Trophoblast cell (in vitro differentiated cells and primary cell): ENCODE data around the gene TMEM250.

Experiments
- DNase-seq, 2 donors: peaks; one replicate each; pipeline ENCODE4 v3.0.0-alpha.2; 2016
- H2AFZ ChIP-seq: 2 replicates; pipeline ENCODE4 v1.6.1; 2013; ENCODE audit warnings: low read length, moderate library complexity, mild to moderate bottlenecking; ENCODE audit not compliant: insufficient read depth, poor library complexity
- H2AK5ac ChIP-seq: 2 replicates; pipeline ENCODE4 v1.6.1; 2013; ENCODE audit warnings: mild to moderate bottlenecking, low read length
- H2BK120ac ChIP-seq: 2 replicates; pipeline ENCODE4 v1.6.1; 2013; ENCODE audit warnings: low read length, mild to moderate bottlenecking, moderate library complexity; ENCODE audit not compliant: insufficient read depth, poor library complexity
- H2BK12ac ChIP-seq: 2 replicates; pipeline ENCODE4 v1.6.1; 2013; ENCODE audit warnings: mild to moderate bottlenecking, low read length, moderate library complexity
- H2BK5ac ChIP-seq: 2 replicates; pipeline ENCODE4 v1.6.1; 2013; ENCODE audit warnings: low read length, low read depth, moderate library complexity, mild to moderate bottlenecking; ENCODE audit not compliant: poor library complexity
- H3K14ac ChIP-seq: 2 replicates; pipeline ENCODE4 v1.6.1; 2013; ENCODE audit warnings: mild to moderate bottlenecking, low read length
- H3K18ac ChIP-seq: 2 replicates; pipeline ENCODE4 v1.6.1; 2013; ENCODE audit warnings: mild to moderate bottlenecking, low read length
- H3K23ac ChIP-seq: 2 replicates; pipeline ENCODE4 v1.6.1; 2013; ENCODE audit warnings: low read length
- H3K27ac ChIP-seq: 2 replicates; pipeline ENCODE4 v1.5.1; 2013; ENCODE audit warnings: low read depth, mild to moderate bottlenecking, inconsistent platforms, low read length, moderate library complexity
- H3K27me3 ChIP-seq: 2 replicates; pipeline ENCODE4 v1.6.1; 2013; ENCODE audit warnings: inconsistent platforms, mild to moderate bottlenecking, low read length, moderate library complexity; ENCODE audit not compliant: insufficient read depth
- H3K36me3 ChIP-seq, 2 experiments: 1 replicate in 1 of 2; 2 replicates in 1 of 2; pipeline ENCODE4 v1.6.1; 2013; ENCODE audit warnings: low read length in 2 of 2, mild to moderate bottlenecking in 2 of 2, moderate library complexity in 1 of 2; ENCODE audit not compliant: insufficient read depth in 2 of 2, control insufficient read depth in 1 of 2
- H3K4ac ChIP-seq: 2 replicates; pipeline ENCODE4 v1.6.1; 2013; ENCODE audit warnings: low read depth, mild to moderate bottlenecking, low read length, moderate library complexity
- H3K4me1 ChIP-seq, 2 experiments: 1 replicate in 1 of 2; 2 replicates in 1 of 2; pipeline ENCODE4 v1.6.1; 2013; ENCODE audit warnings: low read length in 2 of 2, mild to moderate bottlenecking in 2 of 2, moderate library complexity in 1 of 2; ENCODE audit not compliant: insufficient read depth in 2 of 2, control insufficient read depth in 1 of 2
- H3K4me2 ChIP-seq: 2 replicates; pipeline ENCODE4 v1.6.1; 2013; ENCODE audit warnings: inconsistent platforms, mild to moderate bottlenecking, low read length, moderate library complexity
- H3K4me3 ChIP-seq: 2 replicates; pipeline ENCODE4 v1.5.1; 2013; ENCODE audit warnings: mild to moderate bottlenecking, low read depth, low read length, inconsistent platforms
- H3K79me1 ChIP-seq: one replicate; pipeline ENCODE4 v1.6.1; 2013; ENCODE audit warnings: low read length
- H3K79me2 ChIP-seq: 2 replicates; pipeline ENCODE4 v1.6.1; 2013; ENCODE audit warnings: low read length, mild to moderate bottlenecking; ENCODE audit not compliant: control insufficient read depth, insufficient read depth, poor library complexity
- H3K9ac ChIP-seq: 2 replicates; pipeline ENCODE4 v1.6.1; 2013; ENCODE audit warnings: mild to moderate bottlenecking, low read length
- H3K9me3 ChIP-seq: 2 replicates; pipeline ENCODE4 v1.6.1; 2013; ENCODE audit warnings: low read depth, mild to moderate bottlenecking, control low read depth, inconsistent platforms, low read length; ENCODE audit not compliant: insufficient read depth
- H4K12ac ChIP-seq: 2 replicates; pipeline ENCODE4 v1.6.1; 2013; ENCODE audit warnings: low read depth, mild to moderate bottlenecking, low read length, moderate library complexity
- H4K8ac ChIP-seq: 2 replicates; pipeline ENCODE4 v1.6.1; 2013; ENCODE audit warnings: low read depth, mild to moderate bottlenecking, low read length, moderate library complexity
- H4K91ac ChIP-seq: one replicate; pipeline ENCODE4 v1.6.1; 2013; ENCODE audit warnings: low read depth, mild to moderate bottlenecking, low read length, moderate library complexity
- whole genome bisulfite sequencing: extraction: QIAGEN DNeasy Blood & Tissue Kit; methylation state at CpG from one replicate; pipeline ENCODE4 v1.1.7; 2013; ENCODE audit warnings: missing lambda C conversion rate; ENCODE audit not compliant: insufficient read length, insufficient coverage; ENCODE audit errors: extremely low coverage; 5-methylcytosine and 5-hydroxymethylcytosine counted together

The TMEM250 gene

DNA sequence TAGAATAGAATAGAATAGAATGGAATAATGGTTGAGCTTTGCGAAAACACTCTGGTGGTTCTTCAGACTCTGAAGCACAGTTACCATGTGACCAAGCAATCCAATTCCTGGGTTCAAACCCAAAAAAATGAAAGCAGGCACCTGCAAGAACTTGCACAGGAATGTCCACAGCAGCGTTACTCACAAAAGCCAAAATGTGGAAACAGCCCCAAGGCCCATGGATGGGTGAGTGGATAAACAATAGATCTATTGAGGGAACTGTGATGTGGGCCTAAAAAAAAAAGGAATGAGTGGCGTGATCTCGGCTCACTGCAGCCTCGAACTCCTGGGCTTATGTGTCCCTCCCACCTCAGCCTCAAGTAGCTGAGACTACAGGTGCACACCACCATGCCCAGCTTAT lies 21.4 kb upstream of the TMEM250 start:
- Histone ChIP-seq H2AK5ac (no peak overlapping the region), H3K27ac (no peak overlapping the region), H3K79me2 (no peaks in the 10 kb centered on the region), H3K36me3 (no peaks in the 10 kb centered on the region), H3K79me1 (no peaks in the 10 kb centered on the region), H3K27me3 (no peaks in the 10 kb centered on the region), H2BK12ac (no peak overlapping the region), H3K9me3 (peaks cover 3% of the 10 kb centered on the region), H3K4me3 (no peak overlapping the region), H3K4ac (no peak overlapping the region), H3K4me1 (no peaks in the 10 kb centered on the region), H3K18ac (no peak overlapping the region), H2AFZ (no peak overlapping the region), H3K23ac (no peak overlapping the region), H3K4me2 (no peak overlapping the region), H4K8ac (no peak overlapping the region), H3K9ac (no peak overlapping the region), H4K91ac (no peak overlapping the region), H3K14ac (no peak overlapping the region), H2BK120ac (no peak overlapping the region), H4K12ac (no peak overlapping the region), H2BK5ac (no peak overlapping the region)
- DNase-seq = no peak
- no CpG with 5 or more reads among the region's 5 CpGs for WGBS

DNA sequence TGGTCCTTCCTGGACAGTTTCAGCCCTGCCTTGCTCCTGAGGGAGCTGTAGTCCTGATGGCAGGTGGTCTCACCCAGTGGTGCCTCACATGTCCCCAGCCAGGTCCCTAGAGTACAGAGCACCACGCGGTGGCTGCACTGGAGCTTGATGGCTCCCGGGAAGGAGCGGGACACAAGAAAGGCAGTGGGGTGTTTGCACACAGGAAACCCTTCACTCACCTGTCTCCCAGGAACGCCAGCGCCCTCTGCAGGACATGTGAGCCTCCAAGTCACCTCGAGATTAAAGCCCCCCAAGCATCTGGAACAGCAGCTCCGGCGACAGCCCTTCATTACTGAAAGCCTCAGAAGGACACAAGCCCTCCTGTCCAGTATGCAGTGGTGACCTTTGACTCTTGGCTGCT lies 19.9 kb upstream of the TMEM250 start:
- Histone ChIP-seq H3K9ac (no peak overlapping the region), H3K23ac (no peak overlapping the region), H2BK120ac (no peak overlapping the region), H2BK5ac (no peak overlapping the region), H3K4ac (no peak overlapping the region), H3K36me3 (no peaks in the 10 kb centered on the region), H3K79me1 (no peaks in the 10 kb centered on the region), H3K4me3 (no peak overlapping the region), H2AFZ (no peak overlapping the region), H2AK5ac (no peak overlapping the region), H3K9me3 (peaks cover 7% of the 10 kb centered on the region), H3K18ac (no peak overlapping the region), H3K4me1 (peaks cover 0 to 3% of the 10 kb centered on the region in 2 experiments), H3K27me3 (peaks cover 5% of the 10 kb centered on the region), H3K27ac (no peak overlapping the region), H3K79me2 (no peaks in the 10 kb centered on the region), H2BK12ac (no peak overlapping the region), H4K8ac (no peak overlapping the region), H3K4me2 (no peak overlapping the region), H4K91ac (no peak overlapping the region), H3K14ac (no peak overlapping the region), H4K12ac (no peak overlapping the region)
- no peak for DNase-seq
- no CpG with 5 or more reads among the region's 9 CpGs for WGBS

DNA sequence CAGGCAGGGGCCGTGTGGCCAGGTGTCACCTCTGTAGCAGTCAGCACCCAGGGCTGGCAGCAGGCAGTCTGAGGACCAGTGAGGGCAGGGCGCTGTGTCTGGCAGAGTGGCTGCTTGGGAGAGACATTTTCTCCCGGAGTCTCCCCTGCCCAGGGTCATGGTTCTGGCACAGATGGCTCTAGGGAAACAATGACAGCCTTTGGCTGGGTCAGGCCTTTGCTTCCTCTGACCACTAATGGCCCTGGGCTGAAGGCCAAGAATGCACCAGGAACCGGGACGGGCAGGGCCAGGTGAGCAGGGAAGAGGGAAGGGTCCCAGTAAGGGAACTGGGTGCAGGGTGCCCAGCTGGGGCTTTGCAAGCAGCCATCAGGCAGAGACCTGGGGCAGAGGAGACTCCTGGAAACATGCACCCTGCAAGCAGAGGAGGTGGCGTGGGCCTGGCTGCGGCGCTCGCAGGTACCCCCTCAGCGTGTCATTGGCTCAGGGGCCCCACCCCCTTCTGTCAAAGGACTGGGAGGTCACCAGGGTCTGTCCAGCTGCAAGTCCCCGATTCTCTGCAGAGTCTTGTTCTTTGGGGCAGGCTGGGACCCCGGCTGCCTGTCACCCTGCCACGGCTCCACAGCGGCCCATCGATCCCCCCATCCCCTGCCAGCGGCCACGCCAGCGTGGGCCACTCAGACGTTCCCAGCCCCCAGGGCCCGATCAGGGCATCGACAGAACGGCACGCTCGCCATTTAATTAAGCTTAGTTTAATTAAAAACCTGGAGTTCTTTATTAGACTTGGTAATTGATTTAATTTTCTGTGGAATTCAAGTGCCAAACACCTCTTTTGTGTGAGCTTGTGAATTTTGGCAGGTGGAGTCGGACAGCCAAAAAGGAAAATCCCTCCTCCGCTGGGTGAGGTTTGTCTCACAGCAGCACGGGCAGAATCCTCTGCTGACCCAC lies 18.9 kb upstream of the TMEM250 start:
- no peaks in the 10 kb centered on the region for H3K36me3 ChIP-seq
- no peak overlapping the region for H2BK5ac ChIP-seq
- no peak overlapping the region for H4K8ac ChIP-seq
- no peak overlapping the region for H3K14ac ChIP-seq
- no peaks in the 10 kb centered on the region for H3K79me1 ChIP-seq
- no peak overlapping the region for H2BK12ac ChIP-seq
- H3K23ac ChIP-seq = no peak overlapping the region
- H4K91ac ChIP-seq = no peak overlapping the region
- no peak overlapping the region for H3K4me3 ChIP-seq
- H3K27ac ChIP-seq = no peak overlapping the region
- H2AFZ ChIP-seq = no peak overlapping the region
- no peak overlapping the region for H4K12ac ChIP-seq
- no peak for DNase-seq
- WGBS = no CpG with 5 or more reads among the region's 27 CpGs
- no peak overlapping the region for H3K4me2 ChIP-seq
- peaks cover 10% of the 10 kb centered on the region for H3K27me3 ChIP-seq
- H3K18ac ChIP-seq = no peak overlapping the region
- H3K4ac ChIP-seq = no peak overlapping the region
- no peak overlapping the region for H2AK5ac ChIP-seq
- no peaks in the 10 kb centered on the region for H3K79me2 ChIP-seq
- peaks cover 10% of the 10 kb centered on the region for H3K9me3 ChIP-seq
- H3K4me1 ChIP-seq = peaks cover 0 to 6% of the 10 kb centered on the region in 2 experiments
- H3K9ac ChIP-seq = no peak overlapping the region
- no peak overlapping the region for H2BK120ac ChIP-seq

DNA sequence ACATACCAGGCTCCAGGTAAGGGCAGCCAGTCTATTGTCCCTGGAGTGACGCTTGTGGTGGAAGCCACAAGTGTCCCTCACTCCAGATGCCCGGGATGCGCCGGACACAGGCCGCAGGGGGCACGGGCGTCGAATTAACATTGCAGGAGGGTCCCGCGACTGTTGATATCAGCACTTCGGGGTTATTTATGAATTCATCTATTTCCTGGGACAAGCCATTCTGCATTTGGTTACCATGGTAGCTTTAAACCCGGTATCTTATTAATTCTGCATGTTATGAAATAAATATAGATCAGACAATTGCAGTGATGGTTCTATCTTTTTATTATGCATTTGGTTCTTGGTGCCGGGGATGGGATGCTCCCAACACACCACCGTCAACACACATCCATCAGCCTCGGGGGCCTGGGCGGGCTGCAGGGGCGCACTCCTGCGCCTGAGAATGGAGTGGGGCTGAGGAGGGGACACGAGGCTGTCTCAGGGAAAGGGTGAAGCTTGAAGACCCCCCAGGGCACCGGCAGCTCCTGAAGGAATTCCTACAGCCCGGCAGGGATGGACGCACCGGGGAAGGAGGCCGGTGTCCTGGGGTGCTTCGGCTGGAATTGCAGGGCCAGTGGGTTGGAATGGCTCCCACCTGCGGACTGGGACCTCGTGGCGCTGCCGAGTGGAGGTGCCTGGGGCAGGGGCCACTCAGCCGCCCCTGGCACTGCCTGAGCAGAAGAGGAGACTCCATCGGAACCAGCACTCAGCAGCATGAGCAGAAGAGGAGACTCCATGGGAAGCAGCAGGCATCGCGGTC lies 17.7 kb upstream of the TMEM250 start:
- no peak overlapping the region for H3K23ac ChIP-seq
- H3K36me3 ChIP-seq = no peaks in the 10 kb centered on the region
- no peak overlapping the region for H4K12ac ChIP-seq
- no peak overlapping the region for H3K27ac ChIP-seq
- H3K18ac ChIP-seq = no peak overlapping the region
- H3K9ac ChIP-seq = no peak overlapping the region
- H3K4me1 ChIP-seq = peaks cover 0 to 6% of the 10 kb centered on the region in 2 experiments
- H3K79me1 ChIP-seq = no peaks in the 10 kb centered on the region
- no peak for DNase-seq
- no peak overlapping the region for H2AK5ac ChIP-seq
- peaks cover 11% of the 10 kb centered on the region for H3K9me3 ChIP-seq
- no peak overlapping the region for H2BK120ac ChIP-seq
- H2BK12ac ChIP-seq = no peak overlapping the region
- no peak overlapping the region for H3K4me2 ChIP-seq
- no peak overlapping the region for H4K8ac ChIP-seq
- H3K79me2 ChIP-seq = no peaks in the 10 kb centered on the region
- no CpG with 5 or more reads among the region's 33 CpGs for WGBS
- H3K4ac ChIP-seq = no peak overlapping the region
- no peak overlapping the region for H3K14ac ChIP-seq
- H2BK5ac ChIP-seq = no peak overlapping the region
- H3K4me3 ChIP-seq = no peak overlapping the region
- no peak overlapping the region for H4K91ac ChIP-seq
- no peak overlapping the region for H2AFZ ChIP-seq
- peaks cover 11% of the 10 kb centered on the region for H3K27me3 ChIP-seq
